T47D (cell line): ENCODE measurements around the gene MRPL46.
"Not testable (repeated sequence)": the region's sequence is repeated elsewhere in the genome, so short reads cannot be mapped to it uniquely, and the experiment has no call there.

ENCODE experiments used
- DNase-seq, 2 experiments: peaks; one replicate each; pipeline versions ENCODE4 v3.0.0 to v3.0.0-alpha.2; 2011 to 2012; ENCODE audit warnings: low read depth in 1 of 2, low spot score in 1 of 2
- JUND ChIP-seq: IDR thresholded peaks from 2 replicates; pipeline ENCODE4 v1.6.1; 2012; ENCODE audit warnings: low read depth
- in situ Hi-C: cut with HindIII; loops from 2 replicates; pipeline ENCODE4 v1.10.0; 2016; ENCODE audit warnings: low sequenced_read_pairs, low pct_unique_long_range_greater_than_20kb

MRPL46 gene

DNA sequence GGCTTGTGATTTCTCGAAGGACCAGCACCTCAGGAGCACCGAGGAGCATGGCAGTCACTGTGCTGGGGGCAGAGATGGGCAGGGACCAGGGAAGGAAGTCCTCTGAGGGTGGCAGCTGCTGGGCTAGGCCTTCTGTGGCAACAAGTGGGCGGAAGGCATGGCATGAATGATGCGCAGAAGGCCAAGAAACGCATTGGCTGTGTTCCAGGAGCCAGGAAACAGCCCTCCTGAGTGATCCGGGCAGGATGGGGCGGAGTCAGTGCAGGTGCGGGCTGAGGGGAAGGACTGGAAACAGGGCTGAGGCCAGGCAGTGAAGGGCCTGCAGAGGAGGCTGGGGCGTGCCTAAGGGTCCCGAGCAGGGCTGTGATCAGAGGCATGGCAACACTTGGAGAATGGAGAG, 24.0 kb upstream of the MRPL46 start:
- in situ Hi-C loops, result no loop called here
- TF ChIP-seq JUND, result no peak
- DNase-seq, result no peak

DNA sequence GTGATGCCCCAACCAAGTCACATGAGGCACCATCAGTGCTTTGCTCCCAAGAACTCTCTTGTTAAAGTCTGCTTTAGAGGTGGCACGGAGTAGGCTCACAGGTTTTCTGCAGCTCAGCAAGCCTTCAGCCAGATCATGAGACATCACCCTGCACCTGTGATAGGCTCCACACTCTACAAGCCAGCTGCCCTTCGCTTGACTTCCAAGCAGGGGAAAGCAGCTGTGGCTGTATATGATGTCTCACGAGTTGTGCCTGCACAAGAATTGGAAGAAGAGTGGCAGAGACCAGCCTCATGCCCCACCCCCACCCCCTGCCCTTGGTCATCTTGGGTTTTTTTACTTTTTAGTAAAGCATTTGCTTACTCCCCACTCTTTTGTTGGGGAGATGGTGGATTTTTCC, 22.8 kb upstream of the MRPL46 start:
- in situ Hi-C loops, result no loop called here

GRCh38 chr15:88489321-88489720, 22.1 kb upstream of the MRPL46 start:
- TF ChIP-seq JUND, result no peak
- in situ Hi-C loops, result no loop called here
- DNase-seq, result no peak

More for the DNA sequence above, 22.8 kb upstream of the MRPL46 start:
- no peak for TF ChIP-seq JUND
- DNase-seq, result no peak

DNA sequence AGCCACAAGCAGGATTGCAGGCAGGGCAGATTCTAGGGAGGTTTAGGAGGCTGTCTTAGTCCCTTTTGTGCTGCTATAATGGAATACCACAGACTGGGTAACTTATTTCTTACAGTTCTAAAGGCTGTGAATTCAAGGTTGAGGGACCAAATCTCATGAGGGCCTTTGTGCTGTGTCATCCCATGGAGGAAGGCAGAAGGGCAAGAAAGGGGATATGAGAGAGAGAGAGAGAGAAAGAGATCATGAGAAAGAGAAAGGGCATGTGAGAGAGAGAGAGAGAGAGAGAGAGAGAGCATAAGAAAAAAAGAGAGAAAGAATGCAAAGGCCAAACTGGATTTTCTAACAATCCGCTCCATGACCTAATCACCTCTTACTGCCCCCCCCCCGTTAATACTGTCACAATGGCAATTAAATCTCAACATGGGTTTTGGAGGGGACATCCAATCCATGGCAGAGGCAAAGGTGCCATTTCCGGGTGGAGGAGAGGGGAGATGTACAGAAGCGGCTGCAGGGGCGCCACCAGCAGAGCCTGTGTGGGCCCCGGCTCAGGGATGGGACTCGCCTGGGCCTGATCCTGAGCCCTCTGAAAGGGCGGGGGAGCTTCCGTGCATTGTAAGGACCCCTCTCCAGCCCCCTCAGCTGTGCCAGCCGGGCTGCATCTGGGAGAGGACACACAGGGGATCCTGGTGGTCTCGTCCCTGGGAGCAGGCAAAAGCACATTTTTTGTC, 20.8 kb upstream of the MRPL46 start:
- in situ Hi-C loops, result no loop called here
- no peak for TF ChIP-seq JUND
- no peak for DNase-seq

DNA sequence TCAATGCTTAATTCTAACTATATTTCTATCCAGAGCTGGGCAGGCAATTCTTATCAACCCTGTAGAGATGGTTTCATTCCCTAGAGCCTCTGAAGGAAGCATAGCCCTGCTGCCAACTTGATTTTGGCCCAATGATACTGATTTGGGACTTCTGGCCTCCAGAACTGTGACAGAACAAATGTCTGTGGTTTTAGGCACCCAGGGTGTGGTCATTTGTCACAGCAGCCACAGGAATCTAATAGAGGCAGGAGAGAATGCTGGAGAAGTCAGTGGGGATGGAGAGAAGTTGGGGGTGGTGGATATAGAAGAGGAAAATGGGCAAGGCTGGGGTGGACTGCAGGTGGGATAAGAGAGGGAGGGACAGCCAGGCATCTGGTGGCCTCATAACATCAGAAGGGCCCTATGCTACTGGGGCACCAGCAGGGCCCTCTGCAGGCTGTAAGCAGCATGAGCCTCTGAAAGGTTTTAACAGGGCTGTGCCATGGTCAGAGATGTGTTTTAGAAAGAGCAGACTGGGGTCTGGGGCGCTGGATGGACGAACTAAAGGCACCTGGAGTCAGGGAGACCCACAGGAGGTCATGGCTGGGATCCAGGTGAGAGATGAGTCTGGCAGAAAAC, 20.1 kb upstream of the MRPL46 start:
- TF ChIP-seq JUND, result no peak
- in situ Hi-C loops, result no loop called here
- no peak for DNase-seq

GRCh38 chr15:88484682-88485331, 17.6 kb upstream of the MRPL46 start:
- no peak for TF ChIP-seq JUND
- DNase-seq, result peak; percentile 44 to 76
- in situ Hi-C loops, result no loop called here

DNA sequence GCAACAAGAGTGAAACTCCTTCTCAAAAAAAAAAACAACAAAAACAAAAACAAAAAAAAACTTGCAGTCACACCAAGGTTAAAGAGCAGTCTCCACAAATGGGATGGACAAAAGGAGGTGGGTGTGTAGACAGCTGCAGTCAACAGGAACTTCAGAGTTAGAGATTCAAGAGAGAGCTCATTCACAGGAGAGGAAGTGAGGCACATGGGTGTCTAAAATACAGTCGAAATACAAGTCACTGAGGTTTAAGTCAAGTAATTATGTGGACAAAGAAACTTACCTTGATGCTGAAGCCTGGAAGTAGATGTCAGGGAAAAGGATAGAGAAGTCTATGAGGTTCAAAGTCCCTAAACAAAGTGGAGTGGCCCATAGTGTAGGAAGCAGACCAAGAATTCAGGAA, 15.1 kb upstream of the MRPL46 start:
- DNase-seq, result no peak
- in situ Hi-C loops, result no loop called here
- TF ChIP-seq JUND, result no peak

- in situ Hi-C loops, result no loop called here
- TF ChIP-seq JUND, result no peak
- DNase-seq, result no peak
Observed at GRCh38 chr15:88480981-88481380, 13.8 kb upstream of the MRPL46 start.

- TF ChIP-seq JUND, result no peak
- in situ Hi-C loops, result no loop called here
- no peak for DNase-seq
Observed at GRCh38 chr15:88479169-88479568, 12.0 kb upstream of the MRPL46 start.

- TF ChIP-seq JUND, result no peak
- in situ Hi-C loops, result no loop called here
- DNase-seq, result no peak
Observed at GRCh38 chr15:88477904-88478303, 10.7 kb upstream of the MRPL46 start.

DNA sequence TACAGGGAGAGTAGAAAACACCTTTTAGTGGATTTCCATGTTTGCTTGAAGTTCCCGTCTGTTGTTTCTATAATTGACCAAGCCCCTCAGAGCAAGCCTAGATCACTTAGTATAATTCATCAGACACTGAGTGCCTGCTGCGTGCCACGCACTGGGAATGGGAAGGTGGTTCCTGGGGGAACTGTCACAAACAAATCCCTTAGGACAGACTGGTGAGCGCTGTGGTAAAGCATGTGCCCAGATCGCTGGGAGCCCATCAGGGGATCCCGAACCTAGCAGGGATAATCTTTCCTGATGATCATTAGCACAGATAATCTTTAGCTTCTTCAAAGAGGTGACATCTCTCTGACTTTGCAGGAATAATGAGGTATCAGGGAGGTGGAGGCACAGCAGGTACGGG, 9.9 kb upstream of the MRPL46 start:
- in situ Hi-C loops, result no loop called here
- DNase-seq, result no peak
- no peak for TF ChIP-seq JUND

- in situ Hi-C loops, result no loop called here
- peak; percentile 35 to 58 for DNase-seq
- no peak for TF ChIP-seq JUND
Observed at GRCh38 chr15:88476635-88477060, 9.5 kb upstream of the MRPL46 start.

DNA sequence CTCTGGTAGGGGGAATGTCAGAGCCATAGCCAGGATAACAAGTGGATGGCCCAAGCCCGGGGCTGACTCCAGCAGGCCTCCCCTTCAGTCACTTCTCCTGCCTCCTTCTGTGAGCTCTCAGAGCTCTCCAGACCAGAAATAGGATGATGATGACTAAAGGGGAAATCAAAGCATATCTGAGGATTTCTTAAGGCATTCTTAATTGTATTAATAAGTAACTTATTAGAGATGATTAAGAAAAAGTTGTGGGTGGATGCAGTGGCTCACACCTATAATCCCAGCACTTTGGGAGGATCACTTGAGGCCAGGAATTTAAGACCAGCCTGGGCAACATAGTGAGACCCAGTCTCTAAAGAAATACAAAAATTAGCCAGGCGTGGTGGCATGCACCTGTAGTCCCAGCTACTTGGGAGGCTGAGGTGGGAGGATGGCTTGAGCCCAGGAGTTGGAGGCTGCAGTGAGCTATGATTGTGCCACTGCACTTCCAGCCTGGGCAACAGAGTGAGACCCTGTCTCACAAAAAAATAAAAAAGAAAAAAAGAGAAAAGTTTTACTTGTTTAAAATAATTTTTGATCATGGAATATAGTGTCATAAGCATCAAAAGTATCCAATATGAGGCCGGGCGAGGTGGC, 6.6 kb upstream of the MRPL46 start:
- DNase-seq, in situ Hi-C loops: not testable (repeated sequence)
